ENCODE measurements around the gene RAD9A. TPM values are rescaled to one million over a fixed set of nuclear protein-coding genes. Genes with fewer than 3 reads are reported as not detected.

The RAD9A gene
- total and polyA plus RNA-seq, 9 of the 15 experiments (the other 6 are each of a cell fraction or from before 2014, with no cell fraction given) = 1.4 to 41.2 (median 16.1) TPM

DNA sequence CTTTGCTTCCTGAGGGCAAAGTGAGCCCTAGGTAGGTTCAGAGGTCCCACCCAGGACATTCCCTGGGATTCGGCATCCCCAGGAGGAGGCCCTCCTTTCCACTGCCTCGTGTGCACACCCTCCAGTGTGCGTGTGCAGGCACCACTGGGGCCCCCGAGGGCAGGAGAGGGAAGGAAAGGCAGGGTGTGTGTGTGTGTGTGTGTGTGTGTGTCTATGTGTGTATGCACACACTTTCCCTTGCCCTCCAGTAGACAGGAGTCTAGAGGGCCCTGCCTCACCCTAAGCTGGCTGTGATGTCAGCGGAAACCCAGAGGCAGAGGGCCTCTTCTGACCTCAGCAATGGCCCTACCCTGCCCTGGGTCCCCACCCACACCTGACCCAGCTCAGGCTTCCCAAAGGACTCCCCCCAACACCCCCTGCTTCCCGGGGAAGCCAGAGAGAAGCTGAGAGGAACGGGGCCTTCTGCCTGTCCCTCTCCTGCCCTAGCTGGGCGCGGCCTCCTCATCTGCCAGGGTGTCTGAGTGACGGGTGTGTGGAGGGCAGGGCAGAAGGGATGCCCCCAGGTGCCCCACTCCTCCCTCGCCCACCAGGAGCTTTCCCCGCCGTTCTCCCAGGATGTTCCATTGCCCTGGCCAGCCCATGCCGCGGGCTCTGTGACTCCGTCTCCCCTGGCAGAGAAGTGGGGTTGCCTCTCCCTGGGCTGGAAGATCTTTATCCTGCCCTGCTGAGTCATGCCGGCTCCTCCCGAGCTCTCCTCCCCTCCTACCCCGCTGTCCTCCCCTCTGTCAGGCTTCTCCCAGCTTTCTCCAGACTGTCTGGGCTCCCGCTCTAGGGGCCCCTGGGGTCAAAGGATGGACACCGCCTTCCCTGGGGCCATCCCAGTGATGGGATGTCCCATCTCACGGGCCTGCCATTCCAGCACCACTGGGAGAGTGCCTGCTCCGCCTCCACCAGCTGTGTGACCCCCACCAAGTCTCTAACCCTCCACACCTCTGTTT is 12.4 kb upstream of the RAD9A start (continued):
- TF ChIP-seq, protein P1, sequence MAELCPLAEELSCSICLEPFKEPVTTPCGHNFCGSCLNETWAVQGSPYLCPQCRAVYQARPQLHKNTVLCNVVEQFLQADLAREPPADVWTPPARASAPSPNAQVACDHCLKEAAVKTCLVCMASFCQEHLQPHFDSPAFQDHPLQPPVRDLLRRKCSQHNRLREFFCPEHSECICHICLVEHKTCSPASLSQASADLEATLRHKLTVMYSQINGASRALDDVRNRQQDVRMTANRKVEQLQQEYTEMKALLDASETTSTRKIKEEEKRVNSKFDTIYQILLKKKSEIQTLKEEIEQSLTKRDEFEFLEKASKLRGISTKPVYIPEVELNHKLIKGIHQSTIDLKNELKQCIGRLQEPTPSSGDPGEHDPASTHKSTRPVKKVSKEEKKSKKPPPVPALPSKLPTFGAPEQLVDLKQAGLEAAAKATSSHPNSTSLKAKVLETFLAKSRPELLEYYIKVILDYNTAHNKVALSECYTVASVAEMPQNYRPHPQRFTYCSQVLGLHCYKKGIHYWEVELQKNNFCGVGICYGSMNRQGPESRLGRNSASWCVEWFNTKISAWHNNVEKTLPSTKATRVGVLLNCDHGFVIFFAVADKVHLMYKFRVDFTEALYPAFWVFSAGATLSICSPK (IDR thresholded peaks at IDR 0.05; ENCODE audit: borderline replicate concordance) = no peak
- TF ChIP-seq, protein P2, sequence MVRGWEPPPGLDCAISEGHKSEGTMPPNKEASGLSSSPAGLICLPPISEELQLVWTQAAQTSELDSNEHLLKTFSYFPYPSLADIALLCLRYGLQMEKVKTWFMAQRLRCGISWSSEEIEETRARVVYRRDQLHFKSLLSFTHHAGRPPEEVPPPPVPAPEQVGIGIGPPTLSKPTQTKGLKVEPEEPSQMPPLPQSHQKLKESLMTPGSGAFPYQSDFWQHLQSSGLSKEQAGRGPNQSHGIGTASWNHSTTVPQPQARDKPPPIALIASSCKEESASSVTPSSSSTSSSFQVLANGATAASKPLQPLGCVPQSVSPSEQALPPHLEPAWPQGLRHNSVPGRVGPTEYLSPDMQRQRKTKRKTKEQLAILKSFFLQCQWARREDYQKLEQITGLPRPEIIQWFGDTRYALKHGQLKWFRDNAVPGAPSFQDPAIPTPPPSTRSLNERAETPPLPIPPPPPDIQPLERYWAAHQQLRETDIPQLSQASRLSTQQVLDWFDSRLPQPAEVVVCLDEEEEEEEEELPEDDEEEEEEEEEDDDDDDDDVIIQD (CRISPR knock-in tag; IDR thresholded peaks at IDR 0.05) = no peak
- TF ChIP-seq, protein P3, sequence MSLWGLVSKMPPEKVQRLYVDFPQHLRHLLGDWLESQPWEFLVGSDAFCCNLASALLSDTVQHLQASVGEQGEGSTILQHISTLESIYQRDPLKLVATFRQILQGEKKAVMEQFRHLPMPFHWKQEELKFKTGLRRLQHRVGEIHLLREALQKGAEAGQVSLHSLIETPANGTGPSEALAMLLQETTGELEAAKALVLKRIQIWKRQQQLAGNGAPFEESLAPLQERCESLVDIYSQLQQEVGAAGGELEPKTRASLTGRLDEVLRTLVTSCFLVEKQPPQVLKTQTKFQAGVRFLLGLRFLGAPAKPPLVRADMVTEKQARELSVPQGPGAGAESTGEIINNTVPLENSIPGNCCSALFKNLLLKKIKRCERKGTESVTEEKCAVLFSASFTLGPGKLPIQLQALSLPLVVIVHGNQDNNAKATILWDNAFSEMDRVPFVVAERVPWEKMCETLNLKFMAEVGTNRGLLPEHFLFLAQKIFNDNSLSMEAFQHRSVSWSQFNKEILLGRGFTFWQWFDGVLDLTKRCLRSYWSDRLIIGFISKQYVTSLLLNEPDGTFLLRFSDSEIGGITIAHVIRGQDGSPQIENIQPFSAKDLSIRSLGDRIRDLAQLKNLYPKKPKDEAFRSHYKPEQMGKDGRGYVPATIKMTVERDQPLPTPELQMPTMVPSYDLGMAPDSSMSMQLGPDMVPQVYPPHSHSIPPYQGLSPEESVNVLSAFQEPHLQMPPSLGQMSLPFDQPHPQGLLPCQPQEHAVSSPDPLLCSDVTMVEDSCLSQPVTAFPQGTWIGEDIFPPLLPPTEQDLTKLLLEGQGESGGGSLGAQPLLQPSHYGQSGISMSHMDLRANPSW (CRISPR knock-in tag; IDR thresholded peaks at IDR 0.05) = no peak
- TF ChIP-seq, protein P4, sequence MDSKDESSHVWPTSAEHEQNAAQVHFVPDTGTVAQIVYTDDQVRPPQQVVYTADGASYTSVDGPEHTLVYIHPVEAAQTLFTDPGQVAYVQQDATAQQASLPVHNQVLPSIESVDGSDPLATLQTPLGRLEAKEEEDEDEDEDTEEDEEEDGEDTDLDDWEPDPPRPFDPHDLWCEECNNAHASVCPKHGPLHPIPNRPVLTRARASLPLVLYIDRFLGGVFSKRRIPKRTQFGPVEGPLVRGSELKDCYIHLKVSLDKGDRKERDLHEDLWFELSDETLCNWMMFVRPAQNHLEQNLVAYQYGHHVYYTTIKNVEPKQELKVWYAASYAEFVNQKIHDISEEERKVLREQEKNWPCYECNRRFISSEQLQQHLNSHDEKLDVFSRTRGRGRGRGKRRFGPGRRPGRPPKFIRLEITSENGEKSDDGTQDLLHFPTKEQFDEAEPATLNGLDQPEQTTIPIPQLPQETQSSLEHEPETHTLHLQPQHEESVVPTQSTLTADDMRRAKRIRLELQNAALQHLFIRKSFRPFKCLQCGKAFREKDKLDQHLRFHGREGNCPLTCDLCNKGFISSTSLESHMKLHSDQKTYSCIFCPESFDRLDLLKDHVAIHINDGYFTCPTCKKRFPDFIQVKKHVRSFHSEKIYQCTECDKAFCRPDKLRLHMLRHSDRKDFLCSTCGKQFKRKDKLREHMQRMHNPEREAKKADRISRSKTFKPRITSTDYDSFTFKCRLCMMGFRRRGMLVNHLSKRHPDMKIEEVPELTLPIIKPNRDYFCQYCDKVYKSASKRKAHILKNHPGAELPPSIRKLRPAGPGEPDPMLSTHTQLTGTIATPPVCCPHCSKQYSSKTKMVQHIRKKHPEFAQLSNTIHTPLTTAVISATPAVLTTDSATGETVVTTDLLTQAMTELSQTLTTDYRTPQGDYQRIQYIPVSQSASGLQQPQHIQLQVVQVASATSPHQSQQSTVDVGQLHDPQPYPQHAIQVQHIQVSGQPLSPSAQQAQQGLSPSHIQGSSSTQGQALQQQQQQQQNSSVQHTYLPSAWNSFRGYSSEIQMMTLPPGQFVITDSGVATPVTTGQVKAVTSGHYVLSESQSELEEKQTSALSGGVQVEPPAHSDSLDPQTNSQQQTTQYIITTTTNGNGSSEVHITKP (IDR thresholded peaks at IDR 0.05; ENCODE audit: partially characterized antibody) = peak; percentile 80
- TF ChIP-seq, protein P5, sequence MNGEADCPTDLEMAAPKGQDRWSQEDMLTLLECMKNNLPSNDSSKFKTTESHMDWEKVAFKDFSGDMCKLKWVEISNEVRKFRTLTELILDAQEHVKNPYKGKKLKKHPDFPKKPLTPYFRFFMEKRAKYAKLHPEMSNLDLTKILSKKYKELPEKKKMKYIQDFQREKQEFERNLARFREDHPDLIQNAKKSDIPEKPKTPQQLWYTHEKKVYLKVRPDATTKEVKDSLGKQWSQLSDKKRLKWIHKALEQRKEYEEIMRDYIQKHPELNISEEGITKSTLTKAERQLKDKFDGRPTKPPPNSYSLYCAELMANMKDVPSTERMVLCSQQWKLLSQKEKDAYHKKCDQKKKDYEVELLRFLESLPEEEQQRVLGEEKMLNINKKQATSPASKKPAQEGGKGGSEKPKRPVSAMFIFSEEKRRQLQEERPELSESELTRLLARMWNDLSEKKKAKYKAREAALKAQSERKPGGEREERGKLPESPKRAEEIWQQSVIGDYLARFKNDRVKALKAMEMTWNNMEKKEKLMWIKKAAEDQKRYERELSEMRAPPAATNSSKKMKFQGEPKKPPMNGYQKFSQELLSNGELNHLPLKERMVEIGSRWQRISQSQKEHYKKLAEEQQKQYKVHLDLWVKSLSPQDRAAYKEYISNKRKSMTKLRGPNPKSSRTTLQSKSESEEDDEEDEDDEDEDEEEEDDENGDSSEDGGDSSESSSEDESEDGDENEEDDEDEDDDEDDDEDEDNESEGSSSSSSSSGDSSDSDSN (IDR thresholded peaks at IDR 0.05; ENCODE audit: borderline replicate concordance in 1 of 2, low read depth in 2 of 2, low read length in 2 of 2) = no peak
- TF ChIP-seq NR4A1 (CRISPR knock-in tag; IDR thresholded peaks at IDR 0.05) = peak; percentile 88; the same call in 1 of the 2 replicates
- peak; percentile 83 for TF ChIP-seq NR4A1 (tag; IDR thresholded peaks at IDR 0.05)
- TF ChIP-seq MAFF (IDR thresholded peaks at IDR 0.05; ENCODE audit: low read length) = peak; percentile 63
- TF ChIP-seq, protein P6, sequence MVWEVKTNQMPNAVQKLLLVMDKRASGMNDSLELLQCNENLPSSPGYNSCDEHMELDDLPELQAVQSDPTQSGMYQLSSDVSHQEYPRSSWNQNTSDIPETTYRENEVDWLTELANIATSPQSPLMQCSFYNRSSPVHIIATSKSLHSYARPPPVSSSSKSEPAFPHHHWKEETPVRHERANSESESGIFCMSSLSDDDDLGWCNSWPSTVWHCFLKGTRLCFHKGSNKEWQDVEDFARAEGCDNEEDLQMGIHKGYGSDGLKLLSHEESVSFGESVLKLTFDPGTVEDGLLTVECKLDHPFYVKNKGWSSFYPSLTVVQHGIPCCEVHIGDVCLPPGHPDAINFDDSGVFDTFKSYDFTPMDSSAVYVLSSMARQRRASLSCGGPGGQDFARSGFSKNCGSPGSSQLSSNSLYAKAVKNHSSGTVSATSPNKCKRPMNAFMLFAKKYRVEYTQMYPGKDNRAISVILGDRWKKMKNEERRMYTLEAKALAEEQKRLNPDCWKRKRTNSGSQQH (CRISPR knock-in tag; IDR thresholded peaks at IDR 0.05) = peak; percentile 6; the same call in 1 of the 2 replicates
- TF ChIP-seq OTX1 (CRISPR knock-in tag; IDR thresholded peaks at IDR 0.05) = peak; percentile 58; the same call in 1 of the 2 replicates
